Vagina (tissue), 2 donors: ENCODE data around the gene EEF1AKMT4.

Experiments used
- POLR2A ChIP-seq, 2 donors: fragments of 450-650 bp; IDR thresholded peaks; one replicate each; pipeline ENCODE4 v1.6.1; 2017; ENCODE audit warnings: antibody characterized with exemption in 2 of 2, mild to moderate bottlenecking in 2 of 2, moderate library complexity in 2 of 2
- POLR2AphosphoS5 ChIP-seq, 2 donors: sonication (generic); formaldehyde crosslinking; IDR thresholded peaks; one replicate each; pipeline ENCODE4 v1.9.0; 2017; ENCODE audit warnings: antibody characterized with exemption in 2 of 2, mild to moderate bottlenecking in 2 of 2, low read depth in 1 of 2; ENCODE audit not compliant: insufficient read depth in 1 of 2
- TF ChIP-seq, protein P1 (sequence below), 3 experiments: fragments of 450-650 bp in 2 of 3; fragments of 200-600 bp in 1 of 3; sonication (generic) in 1 of 3; IDR thresholded peaks; one replicate each; pipeline ENCODE4 v1.5.1; 2017 to 2019; ENCODE audit warnings: antibody characterized with exemption in 3 of 3, mild to moderate bottlenecking in 2 of 3, moderate library complexity in 2 of 3

GRCh38 chr3:184289426-184289938 is 40.0 kb downstream of the EEF1AKMT4 start:
- TF ChIP-seq POLR2AphosphoS5 (IDR thresholded peaks at IDR 0.05; ENCODE audit: insufficient read depth in 1 of 2, low read depth in 1 of 2) = no peak
- TF ChIP-seq, protein P1, sequence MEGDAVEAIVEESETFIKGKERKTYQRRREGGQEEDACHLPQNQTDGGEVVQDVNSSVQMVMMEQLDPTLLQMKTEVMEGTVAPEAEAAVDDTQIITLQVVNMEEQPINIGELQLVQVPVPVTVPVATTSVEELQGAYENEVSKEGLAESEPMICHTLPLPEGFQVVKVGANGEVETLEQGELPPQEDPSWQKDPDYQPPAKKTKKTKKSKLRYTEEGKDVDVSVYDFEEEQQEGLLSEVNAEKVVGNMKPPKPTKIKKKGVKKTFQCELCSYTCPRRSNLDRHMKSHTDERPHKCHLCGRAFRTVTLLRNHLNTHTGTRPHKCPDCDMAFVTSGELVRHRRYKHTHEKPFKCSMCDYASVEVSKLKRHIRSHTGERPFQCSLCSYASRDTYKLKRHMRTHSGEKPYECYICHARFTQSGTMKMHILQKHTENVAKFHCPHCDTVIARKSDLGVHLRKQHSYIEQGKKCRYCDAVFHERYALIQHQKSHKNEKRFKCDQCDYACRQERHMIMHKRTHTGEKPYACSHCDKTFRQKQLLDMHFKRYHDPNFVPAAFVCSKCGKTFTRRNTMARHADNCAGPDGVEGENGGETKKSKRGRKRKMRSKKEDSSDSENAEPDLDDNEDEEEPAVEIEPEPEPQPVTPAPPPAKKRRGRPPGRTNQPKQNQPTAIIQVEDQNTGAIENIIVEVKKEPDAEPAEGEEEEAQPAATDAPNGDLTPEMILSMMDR (IDR thresholded peaks at IDR 0.05) = peak in 1 of 3 experiments; percentile 23
- no peak for TF ChIP-seq POLR2A (IDR thresholded peaks at IDR 0.05)
